Loucy (cell line): ENCODE measurements around the gene USO1.

ENCODE experiments used
- EZH2phosphoT487 ChIP-seq: fragments of 200-600 bp; IDR thresholded peaks from 2 replicates; pipeline ENCODE4 v1.6.1; 2018; ENCODE audit warnings: antibody characterized with exemption, mild to moderate bottlenecking, moderate library complexity, borderline replicate concordance
- TF ChIP-seq, protein P1 (sequence below): fragments of 200-600 bp; sonication (generic); conservative IDR thresholded peaks from 2 replicates; pipeline ENCODE4 v1.5.1; 2014; ENCODE audit warnings: mild to moderate bottlenecking, antibody characterized with exemption, low read length

DNA sequence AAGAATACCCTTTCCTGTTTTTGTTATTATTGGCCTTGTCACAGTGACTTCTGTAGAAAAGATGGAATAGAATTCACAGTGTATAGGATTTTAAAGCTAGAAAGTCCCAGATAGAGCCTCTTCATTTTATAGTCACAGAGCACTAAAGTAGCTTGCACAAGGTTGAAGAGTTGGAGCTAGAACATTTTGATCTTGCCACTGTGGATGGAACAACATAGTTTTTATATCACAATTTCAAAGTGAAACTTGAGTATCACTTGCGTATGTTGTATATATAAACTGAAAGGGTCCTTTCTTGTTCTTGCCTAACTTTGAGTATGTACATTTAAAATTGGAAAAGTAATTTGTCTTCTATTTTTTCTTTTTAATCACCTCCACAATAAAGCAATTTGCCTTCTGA is 2.7 kb downstream of the USO1 start:
- TF ChIP-seq, protein P1, sequence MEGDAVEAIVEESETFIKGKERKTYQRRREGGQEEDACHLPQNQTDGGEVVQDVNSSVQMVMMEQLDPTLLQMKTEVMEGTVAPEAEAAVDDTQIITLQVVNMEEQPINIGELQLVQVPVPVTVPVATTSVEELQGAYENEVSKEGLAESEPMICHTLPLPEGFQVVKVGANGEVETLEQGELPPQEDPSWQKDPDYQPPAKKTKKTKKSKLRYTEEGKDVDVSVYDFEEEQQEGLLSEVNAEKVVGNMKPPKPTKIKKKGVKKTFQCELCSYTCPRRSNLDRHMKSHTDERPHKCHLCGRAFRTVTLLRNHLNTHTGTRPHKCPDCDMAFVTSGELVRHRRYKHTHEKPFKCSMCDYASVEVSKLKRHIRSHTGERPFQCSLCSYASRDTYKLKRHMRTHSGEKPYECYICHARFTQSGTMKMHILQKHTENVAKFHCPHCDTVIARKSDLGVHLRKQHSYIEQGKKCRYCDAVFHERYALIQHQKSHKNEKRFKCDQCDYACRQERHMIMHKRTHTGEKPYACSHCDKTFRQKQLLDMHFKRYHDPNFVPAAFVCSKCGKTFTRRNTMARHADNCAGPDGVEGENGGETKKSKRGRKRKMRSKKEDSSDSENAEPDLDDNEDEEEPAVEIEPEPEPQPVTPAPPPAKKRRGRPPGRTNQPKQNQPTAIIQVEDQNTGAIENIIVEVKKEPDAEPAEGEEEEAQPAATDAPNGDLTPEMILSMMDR: no peak
- no peak for TF ChIP-seq EZH2phosphoT487
